Right lobe of liver (tissue), 4 donors: ENCODE results near the gene AP3D1.

Experiments
- CTCF ChIP-seq, 4 donors: fragments of 200-600 bp in 3 of 4; fragments of 450-650 bp in 1 of 4; IDR thresholded peaks; one replicate each; pipeline versions ENCODE4 v1.5.1 to v1.8.0; 2016 to 2022; ENCODE audit warnings: antibody characterized with exemption in 4 of 4, mild to moderate bottlenecking in 2 of 4
- POLR2A ChIP-seq: fragments of 450-650 bp; IDR thresholded peaks from one replicate; pipeline ENCODE4 v1.6.1; 2017; ENCODE audit warnings: antibody characterized with exemption, mild to moderate bottlenecking
- donor health status: DM: no; HTN: no; CAD: no.
- donor health status: DM: no; HTN: no; CAD: no.
- donor health status: DM: no; HTN: yes; CAD: no.

GRCh38 chr19:2064395-2064787 is 87.0 kb downstream of the AP3D1 start:
- TF ChIP-seq CTCF (IDR thresholded peaks at IDR 0.05) (no peak), POLR2A (no peak)
